DOHH2 (cell line): ENCODE measurements around the gene PPP2R5B.

ENCODE experiments used
- CTCF ChIP-seq: fragments of 200-600 bp; sonication (generic); IDR thresholded peaks from one replicate; pipeline ENCODE4 v1.5.1; 2014; ENCODE audit warnings: antibody characterized with exemption, mild to moderate bottlenecking, low read depth, low read length; ENCODE audit not compliant: poor library complexity, severe bottlenecking
- EZH2phosphoT487 ChIP-seq: fragments of 200-600 bp; sonication (generic); IDR thresholded peaks from 2 replicates; pipeline ENCODE4 v1.6.1; 2017; ENCODE audit warnings: borderline replicate concordance, mild to moderate bottlenecking, antibody characterized with exemption, low read length, moderate library complexity, mixed read lengths

GRCh38 chr11:64888729-64889511 lies 35.6 kb upstream of the PPP2R5B start:
- TF ChIP-seq CTCF (no peak), EZH2phosphoT487 (no peak)
